ENCODE data around the gene CFAP57.

The CFAP57 gene

DNA sequence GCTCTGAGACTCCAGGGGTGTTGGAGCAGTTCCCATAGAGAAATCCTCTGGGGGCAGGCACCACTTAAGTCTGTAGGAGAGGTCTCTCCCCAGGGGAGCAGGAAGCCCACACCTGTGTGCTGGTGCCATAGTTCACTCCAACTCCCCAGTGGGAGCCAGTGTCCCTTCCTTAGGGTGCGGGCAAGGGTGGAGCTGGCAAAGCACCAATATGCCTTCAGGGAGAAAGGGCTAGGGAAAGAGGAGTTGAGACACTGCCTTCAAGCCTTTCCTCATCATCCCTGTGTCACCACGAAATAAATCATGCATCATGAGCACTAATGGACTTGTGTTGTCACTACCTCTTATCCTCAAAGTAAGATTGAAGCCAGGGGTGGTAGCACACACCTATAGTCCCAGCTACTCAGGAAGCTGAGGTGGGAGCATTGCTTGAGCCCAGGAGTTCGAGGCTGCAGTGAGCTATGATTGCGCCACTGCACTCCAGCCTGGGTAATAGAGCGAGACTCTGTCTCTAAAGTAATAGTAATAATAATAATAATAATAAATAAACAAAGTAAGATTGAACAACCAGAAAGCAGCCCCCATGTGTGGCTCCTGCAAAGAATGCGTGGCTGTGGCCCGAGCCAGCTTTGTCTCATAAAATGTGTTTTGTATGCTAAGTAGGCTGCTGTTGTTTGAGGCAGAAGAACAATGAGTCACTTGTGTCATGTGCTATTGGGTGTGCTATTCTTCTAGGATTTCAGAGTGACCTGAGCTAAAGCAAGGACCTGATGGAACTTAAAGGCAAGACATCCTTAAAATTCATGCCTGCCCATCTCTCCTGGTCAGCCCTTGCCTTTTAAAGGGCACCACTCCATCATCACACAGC lies 122.0 kb downstream of the CFAP57 start:
- in situ Hi-C loops (cut with MboI; ENCODE audit: low sequenced_read_pairs): no loop called here

DNA sequence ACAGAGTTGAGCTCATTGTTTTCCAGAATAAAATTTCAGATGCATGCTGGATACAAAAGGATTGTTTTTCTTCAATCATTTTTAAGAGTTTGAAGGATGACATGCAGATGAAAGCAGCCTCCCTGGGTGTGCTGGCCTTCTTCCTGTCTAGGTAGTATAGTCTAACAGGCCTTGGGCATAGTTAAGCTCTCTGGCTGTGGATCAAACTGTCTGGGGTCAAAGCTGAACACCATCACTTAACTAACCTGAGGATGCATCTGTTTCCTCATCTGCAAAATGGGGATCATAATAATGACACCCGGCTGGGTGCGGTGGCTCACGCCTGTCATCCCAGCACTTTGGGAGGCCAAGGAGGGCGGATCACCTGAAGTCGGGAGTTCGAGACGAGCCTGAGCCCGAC lies 122.6 kb downstream of the CFAP57 start:
- in situ Hi-C loops (cut with MboI; ENCODE audit: low sequenced_read_pairs): no loop called here

DNA sequence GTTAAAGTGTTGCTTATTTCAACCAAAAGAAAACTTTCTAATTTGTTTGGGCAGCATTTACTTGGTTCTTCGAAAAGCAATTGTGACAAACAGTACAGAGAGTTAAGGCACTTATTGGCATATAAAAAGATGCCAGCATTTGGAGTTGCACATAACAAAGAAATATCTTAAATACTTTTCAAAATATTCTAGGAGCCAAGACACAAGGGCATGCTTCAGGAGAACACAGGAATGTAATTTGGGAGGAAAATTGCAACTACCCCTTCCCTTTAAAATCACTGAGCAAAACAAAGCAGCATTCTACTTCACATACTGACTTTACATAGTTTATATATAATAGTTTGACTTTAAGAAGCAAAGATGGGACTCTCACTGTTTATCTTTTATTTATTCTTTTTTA lies 124.1 kb downstream of the CFAP57 start:
- in situ Hi-C loops (cut with MboI; ENCODE audit: low sequenced_read_pairs): no loop called here

DNA sequence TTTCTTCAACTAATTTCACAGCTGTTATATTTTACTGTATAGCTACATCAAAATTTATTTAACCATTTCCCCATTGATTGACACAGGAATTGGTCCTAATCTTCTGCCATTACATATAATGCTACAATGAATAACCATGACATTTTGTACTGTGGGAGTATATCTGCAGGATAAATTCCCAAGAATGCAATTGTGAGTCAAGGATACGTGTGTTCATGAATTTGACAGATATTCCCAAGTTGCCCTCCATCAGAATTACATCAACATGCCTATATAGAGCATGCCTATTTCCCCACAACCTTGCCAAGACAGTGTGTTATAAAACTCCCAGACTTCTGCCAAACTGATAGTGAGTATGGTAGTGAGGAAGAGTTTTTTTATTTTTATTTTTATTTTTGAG lies 125.9 kb downstream of the CFAP57 start:
- in situ Hi-C loops (cut with MboI; ENCODE audit: low sequenced_read_pairs): no loop called here

DNA sequence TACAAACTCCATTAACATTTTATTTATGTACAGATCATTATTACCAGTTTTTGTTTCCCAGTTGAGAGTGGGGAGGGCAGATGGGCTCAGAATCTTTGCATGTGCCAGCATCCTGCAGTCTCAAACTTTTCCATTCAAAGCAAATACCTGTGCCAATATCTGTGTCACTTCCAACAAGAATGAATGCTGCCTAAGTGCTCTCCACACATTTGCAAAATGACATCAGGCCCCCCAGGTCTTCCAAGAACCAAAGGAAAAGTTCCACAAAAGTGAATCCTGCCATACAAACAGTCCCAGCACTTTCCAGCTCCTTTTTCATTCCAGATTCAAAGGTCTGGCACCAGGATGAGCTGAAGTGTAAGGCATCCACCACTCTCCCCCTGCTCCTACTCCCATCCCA lies 127.0 kb downstream of the CFAP57 start:
- in situ Hi-C loops (cut with MboI; ENCODE audit: low sequenced_read_pairs): no loop called here

DNA sequence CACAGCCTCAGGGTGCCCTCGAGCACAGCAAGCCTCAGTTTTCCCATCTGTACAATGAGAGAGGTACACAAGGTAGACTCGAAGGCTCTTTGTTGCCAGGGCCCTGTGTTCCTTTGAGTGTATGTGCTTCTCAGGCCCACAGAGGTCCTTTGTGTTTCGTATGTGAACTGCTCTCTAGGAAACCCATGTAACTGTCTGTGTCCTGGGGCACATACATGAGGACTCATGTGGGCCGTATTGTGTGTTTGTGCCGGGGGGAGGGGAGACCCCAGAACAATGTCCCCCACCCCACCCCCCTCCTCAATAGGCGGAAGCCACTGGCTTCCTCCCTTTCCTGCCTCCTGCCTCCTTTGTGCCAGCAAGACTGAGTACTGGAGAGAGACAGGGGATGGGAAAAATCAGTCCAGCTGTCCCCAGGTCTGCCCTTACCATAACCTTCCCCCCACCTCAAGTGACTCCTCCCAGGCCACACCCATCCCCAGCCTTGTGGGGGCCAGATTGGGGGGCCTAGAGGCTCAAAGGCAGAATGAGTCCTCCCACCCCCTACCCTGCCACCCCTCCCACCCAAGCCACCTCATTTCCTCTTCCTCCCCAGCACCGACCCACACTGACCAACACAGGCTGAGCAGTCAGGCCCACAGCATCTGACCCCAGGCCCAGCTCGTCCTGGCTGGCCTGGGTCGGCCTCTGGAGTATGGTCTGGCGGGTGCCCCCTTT lies 128.4 kb downstream of the CFAP57 start, which contains the start of gene TIE1:
Gene TIE1, plus strand, starts transcription at position 605 of the 717 bp plus-strand sequence. Its CDS starts 90 bp downstream, at position 695.
- in situ Hi-C loops (cut with MboI; ENCODE audit: low sequenced_read_pairs): no loop called here

DNA sequence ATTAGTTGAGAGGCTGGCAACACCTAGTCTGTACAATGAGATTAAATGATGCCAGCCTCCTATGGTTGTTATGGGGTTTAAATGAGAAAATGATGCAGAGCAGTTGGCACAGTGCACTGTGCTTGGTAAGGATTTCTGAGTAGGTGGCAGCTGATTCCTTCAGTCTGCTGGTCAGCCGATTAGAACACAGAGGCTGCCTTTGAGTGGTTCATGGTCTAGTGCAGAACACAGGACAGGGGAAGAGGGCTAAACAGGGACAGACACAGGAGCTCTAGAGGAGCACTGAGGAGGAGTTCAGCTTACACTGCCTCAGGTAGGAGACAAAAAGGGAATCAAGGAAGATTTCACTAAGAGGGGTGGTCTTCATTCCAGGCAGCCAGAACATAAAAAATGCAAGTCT lies 130.1 kb downstream of the CFAP57 start:
- in situ Hi-C loops (cut with MboI; ENCODE audit: low sequenced_read_pairs): no loop called here

DNA sequence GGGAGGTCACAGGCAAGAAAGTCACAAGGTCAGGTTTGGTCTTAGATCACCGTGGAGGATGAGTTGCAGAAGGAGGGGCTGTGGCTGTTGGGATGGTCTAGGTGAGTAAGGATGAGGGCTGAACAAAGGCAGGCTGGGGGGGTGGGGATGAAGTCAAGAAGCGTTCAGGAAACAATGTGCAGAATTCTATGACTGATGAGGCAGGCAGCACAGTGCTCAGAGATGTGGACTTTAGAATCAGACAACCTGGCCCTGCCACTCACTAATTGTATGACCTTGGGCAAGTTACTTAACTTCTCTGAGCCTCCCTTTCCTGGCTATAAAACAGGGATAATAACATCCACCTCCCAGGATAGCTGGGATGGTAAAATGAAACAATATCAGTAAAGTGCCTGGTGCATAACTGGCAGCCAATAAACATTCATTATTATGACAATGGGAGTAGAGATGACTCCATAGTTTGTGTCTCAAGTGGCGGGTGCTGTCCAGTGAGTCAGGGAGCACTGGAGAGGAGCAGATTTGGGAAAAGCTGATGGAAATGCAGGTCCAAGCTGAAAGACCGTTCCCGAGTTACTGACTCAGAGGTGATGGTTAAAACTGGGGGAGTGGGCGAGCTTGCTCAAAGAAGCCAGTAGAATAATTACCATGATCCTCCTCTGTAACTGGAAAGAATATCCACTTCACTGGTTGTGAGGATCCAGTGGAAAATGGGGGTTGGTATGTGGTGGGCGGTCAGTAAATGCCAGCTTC lies 130.8 kb downstream of the CFAP57 start:
- in situ Hi-C loops (cut with MboI; ENCODE audit: low sequenced_read_pairs): no loop called here

DNA sequence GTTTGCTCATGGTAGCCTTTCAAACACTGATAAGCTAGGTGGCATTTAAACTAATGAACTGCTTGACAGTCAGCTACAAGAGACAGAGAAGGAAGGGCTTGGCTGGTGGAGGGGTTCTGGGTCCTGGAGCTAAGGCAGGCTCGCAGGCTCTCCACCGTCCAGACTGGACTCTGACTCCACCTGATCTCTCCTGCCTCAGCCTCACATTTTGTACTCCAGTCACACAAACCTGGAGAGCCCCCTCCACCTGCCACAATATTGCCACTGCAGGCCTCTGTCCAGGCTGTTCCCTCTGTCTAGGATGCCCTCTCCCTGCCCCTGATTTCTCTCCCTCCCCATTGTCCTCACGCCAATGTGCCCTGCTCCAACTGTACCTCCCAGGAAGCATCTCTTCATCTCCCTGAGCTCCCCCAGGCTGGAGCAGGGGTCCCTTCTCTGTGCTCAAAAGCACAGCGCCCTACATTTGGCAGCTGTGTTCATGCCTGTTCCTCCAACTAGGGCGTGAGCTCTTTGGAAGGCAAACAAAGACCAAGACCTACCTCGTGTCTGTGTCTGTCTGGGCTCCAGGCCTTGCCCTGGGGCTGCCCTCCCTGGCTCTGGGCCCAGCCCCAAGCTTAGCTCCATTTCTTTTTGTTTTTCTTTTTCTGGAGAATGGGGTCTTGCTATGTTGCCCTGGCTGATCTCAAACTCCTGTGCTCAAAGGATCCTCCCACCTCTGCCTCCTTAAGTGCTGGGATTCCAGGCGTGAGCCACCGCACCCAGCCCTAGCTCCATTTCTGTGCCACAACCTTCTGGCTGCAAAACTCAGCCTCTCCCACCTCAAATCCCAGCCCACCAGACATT lies 131.6 kb downstream of the CFAP57 start:
- in situ Hi-C loops (cut with MboI; ENCODE audit: low sequenced_read_pairs): no loop called here

Measured in hTERT RPE-1 (cell line).